Smooth muscle cell (in vitro differentiated cells): Measurements from ENCODE around the gene ZFYVE16. TPM values are rescaled to one million over a fixed set of nuclear protein-coding genes. Genes with fewer than 3 reads are reported as not detected.

Experiments
- DNase-seq: peaks from one replicate; lab custom pipeline; 2025; ENCODE audit not compliant: unreplicated experiment; lab: John Stamatoyannopoulos, UW
- H2AFZ ChIP-seq: fragments of 200-600 bp; sonication (generic); 2 replicates; pipeline ENCODE4 v1.6.0; 2016; ENCODE audit warnings: antibody characterized with exemption, low read depth, mild to moderate bottlenecking
- H3F3A ChIP-seq: fragments of 200-600 bp; sonication (generic); 2 replicates; pipeline ENCODE4 v1.6.0; 2017; ENCODE audit warnings: antibody characterized with exemption, low read depth
- H3K27ac ChIP-seq: fragments of 200-600 bp; sonication (generic); 2 replicates; pipeline ENCODE4 v1.5.1; 2016; ENCODE audit warnings: low read depth, mild to moderate bottlenecking
- H3K27me3 ChIP-seq: fragments of 200-600 bp; sonication (generic); 2 replicates; pipeline ENCODE4 v1.6.1; 2016; ENCODE audit warnings: low read depth, mild to moderate bottlenecking
- H3K36me3 ChIP-seq: fragments of 200-600 bp; sonication (generic); 2 replicates; pipeline ENCODE4 v1.5.1; 2016; ENCODE audit warnings: low read depth
- H3K4me1 ChIP-seq: fragments of 200-600 bp; sonication (generic); 2 replicates; pipeline ENCODE4 v1.5.1; 2016; ENCODE audit warnings: low read depth
- H3K4me2 ChIP-seq: fragments of 200-600 bp; sonication (generic); 2 replicates; pipeline ENCODE4 v1.6.0; 2016; ENCODE audit warnings: mild to moderate bottlenecking
- H3K4me3 ChIP-seq: fragments of 200-600 bp; sonication (generic); 2 replicates; pipeline ENCODE4 v1.5.1; 2016; ENCODE audit warnings: mild to moderate bottlenecking
- H3K79me2 ChIP-seq: fragments of 200-600 bp; sonication (generic); 2 replicates; pipeline ENCODE4 v1.6.0; 2016; ENCODE audit warnings: low read depth, mild to moderate bottlenecking
- H3K9ac ChIP-seq: fragments of 200-600 bp; sonication (generic); 2 replicates; pipeline ENCODE4 v1.6.0; 2016; ENCODE audit warnings: low read depth
- H3K9me3 ChIP-seq: fragments of 200-600 bp; sonication (generic); replicated peaks from 2 replicates; pipeline ENCODE4 v1.5.1; 2016; ENCODE audit warnings: low read depth
- H4K20me1 ChIP-seq: fragments of 200-600 bp; sonication (generic); 2 replicates; pipeline ENCODE4 v1.6.0; 2016; ENCODE audit warnings: low read depth
- CTCF ChIP-seq: fragments of 200-600 bp; sonication (generic); IDR thresholded peaks from 2 replicates; pipeline ENCODE4 v1.5.1; 2017; ENCODE audit warnings: borderline replicate concordance, mild to moderate bottlenecking, antibody characterized with exemption; ENCODE audit not compliant: insufficient read depth, poor library complexity, severe bottlenecking
- whole genome bisulfite sequencing: methylation state at CpG from one replicate; pipeline ENCODE4 v1.1.7; 2016; ENCODE audit warnings: low lambda C conversion rate; 5-methylcytosine and 5-hydroxymethylcytosine counted together
- polyA plus RNA-seq: library from polyadenylated mRNA; unstranded; fragments of >200 nt; fragmentation: Nextera tagmentation; extraction: Ambion mirVana; gene quantifications from 2 replicates; pipeline ENCODE4 v1.2.1, GENCODE V29; 2016
- total RNA-seq: library from RNA; depleted of rRNA; stranded (reverse); fragments of >200 nt; gene quantifications from 2 replicates; pipeline ENCODE4 v1.2.3, GENCODE V29; 2014

Gene ZFYVE16
- total RNA-seq = 40.9 and 52.4 TPM in 2 replicates
- 16.5 and 18.9 TPM in 2 replicates for polyA plus RNA-seq

DNA sequence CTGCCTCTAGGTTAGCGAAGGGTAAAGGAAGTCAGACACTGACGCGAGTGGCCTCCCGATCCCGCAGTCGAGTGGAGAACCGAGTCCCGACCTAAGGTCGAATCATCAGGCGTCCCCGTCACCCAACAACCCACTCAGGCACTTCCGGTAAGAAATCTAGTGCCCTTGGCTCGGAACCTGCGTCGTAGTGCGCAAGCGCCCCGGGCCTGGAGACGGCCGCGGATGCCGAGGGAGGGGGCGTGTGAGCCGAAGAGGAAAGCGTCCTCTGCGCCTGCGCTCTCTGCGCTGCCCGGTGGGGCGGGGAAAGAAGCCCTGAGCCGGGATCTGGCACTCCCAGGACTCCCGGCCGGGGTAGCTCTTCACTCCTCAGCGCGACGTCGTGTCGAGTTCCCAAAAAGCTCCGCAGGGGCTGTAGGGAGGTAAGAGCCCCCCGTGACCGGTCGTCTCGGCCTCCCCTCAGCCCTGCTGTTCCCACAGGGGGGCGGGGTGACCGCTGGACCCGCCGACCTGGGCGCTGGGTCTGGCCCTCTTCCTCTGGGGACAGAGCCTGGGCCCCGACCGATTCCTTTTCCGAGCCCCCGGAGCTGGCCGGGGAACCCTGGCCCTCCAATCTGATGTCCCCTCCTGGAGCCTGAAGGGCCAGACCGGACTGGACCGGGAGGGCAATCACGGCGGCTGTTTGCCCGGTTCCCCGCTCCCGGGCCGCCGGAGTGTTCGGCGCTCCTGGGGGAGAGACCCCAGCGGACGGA, at the start of gene ZFYVE16:
TSS of gene ZFYVE16 (plus strand) at position 330 of the 749 bp plus-strand sequence. CDS start 26,084 bp downstream, outside the sequence.
- Histone ChIP-seq H3K9me3 (no peaks in the 10 kb centered on the region), H2AFZ (peak within 1 kb of the TSS; percentile 89), H3K27ac (peak within 1 kb of the TSS; percentile 93), H4K20me1 (peaks cover 40% of the 10 kb centered on the region), H3K36me3 (no peaks in the 10 kb centered on the region), H3K4me3 (peak within 1 kb of the TSS; percentile 97), H3K4me2 (peak within 1 kb of the TSS; percentile 96), H3K9ac (peak within 1 kb of the TSS; percentile 96), H3K27me3 (no peaks in the 10 kb centered on the region), H3F3A (no peaks in the 10 kb centered on the region), H3K79me2 (peaks cover 47% of the 10 kb centered on the region), H3K4me1 (peaks cover 16% of the 10 kb centered on the region)
- peak; percentile 22 for TF ChIP-seq CTCF
- WGBS = under 1% methylated on average over 65 of the region's 66 CpGs
- DNase-seq = peak; percentile 97

DNA sequence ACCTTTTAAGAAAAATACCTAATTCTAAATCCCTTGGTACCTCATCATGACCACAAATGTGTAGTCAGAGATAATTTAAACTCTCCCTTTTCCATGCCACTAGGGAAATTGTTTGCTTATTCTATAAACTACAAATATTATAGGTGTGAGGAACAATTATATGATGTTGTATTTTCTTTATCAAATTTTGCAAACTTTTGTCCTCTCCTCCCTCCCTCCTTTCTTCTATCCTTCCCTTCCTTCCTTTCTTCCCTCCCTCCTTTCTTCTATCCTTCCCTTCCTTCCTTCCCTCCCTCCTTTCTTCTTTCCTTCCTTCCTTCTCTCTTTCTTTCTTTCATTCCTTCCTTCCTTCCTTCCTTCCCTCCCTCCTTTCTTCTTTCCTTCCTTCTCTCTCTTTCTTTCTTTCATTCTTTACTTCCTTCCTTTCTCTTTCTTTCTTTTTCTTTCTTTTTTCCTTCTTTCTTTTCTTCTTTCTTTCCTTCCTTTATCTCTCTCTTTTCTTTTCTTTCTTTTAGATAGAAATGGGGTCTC, 46.9 kb upstream of the ZFYVE16 start:
- no peaks in the 10 kb centered on the region for H3K79me2 ChIP-seq
- H2AFZ ChIP-seq = no peak overlapping the region
- no peak overlapping the region for H3K4me3 ChIP-seq
- H3K36me3 ChIP-seq = no peaks in the 10 kb centered on the region
- H3F3A ChIP-seq = no peaks in the 10 kb centered on the region
- no peak for TF ChIP-seq CTCF
- no peak overlapping the region for H3K4me2 ChIP-seq
- no peak overlapping the region for H3K27ac ChIP-seq
- no peak overlapping the region for H3K9ac ChIP-seq
- no peaks in the 10 kb centered on the region for H4K20me1 ChIP-seq
- no peak for DNase-seq
- H3K4me1 ChIP-seq = no peaks in the 10 kb centered on the region
- H3K27me3 ChIP-seq = no peaks in the 10 kb centered on the region
- H3K9me3 ChIP-seq = no peaks in the 10 kb centered on the region

DNA sequence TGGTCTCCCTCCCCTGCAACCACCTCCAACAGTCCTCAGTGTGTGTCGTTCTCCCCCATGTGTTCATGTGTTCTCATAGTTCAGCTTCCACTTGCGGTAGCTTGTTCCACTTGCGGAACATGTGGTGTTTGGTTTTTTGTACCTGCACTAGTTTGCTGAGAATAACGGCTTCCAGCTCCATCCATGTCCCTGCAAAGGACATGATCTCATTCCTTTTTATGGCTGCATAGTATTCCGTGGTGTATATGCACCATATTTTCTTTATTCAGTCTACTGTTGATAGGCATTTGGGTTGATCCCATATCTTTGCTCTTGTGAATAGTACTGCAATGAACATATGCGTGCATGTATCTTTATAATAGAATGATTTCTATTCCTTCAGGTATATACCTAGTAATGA, 43.0 kb upstream of the ZFYVE16 start:
- peaks cover 16% of the 10 kb centered on the region for H3K4me1 ChIP-seq
- H3K79me2 ChIP-seq = no peaks in the 10 kb centered on the region
- WGBS = 93% methylated on average over 6 of the region's 6 CpGs
- no peak for TF ChIP-seq CTCF
- no peak for DNase-seq
- H3K9me3 ChIP-seq = no peaks in the 10 kb centered on the region
- no peaks in the 10 kb centered on the region for H4K20me1 ChIP-seq
- H3K4me2 ChIP-seq = no peak overlapping the region
- H3F3A ChIP-seq = no peaks in the 10 kb centered on the region
- no peak overlapping the region for H3K27ac ChIP-seq
- H2AFZ ChIP-seq = no peak overlapping the region
- no peaks in the 10 kb centered on the region for H3K27me3 ChIP-seq
- H3K36me3 ChIP-seq = no peaks in the 10 kb centered on the region
- no peak overlapping the region for H3K4me3 ChIP-seq
- no peak overlapping the region for H3K9ac ChIP-seq
